SU-DHL-6 (cell line): ENCODE data around the gene GPR137.

Source experiments
- EZH2phosphoT487 ChIP-seq: fragments of 200-600 bp; sonication (generic), shearing (Covaris generic); conservative IDR thresholded peaks from 2 replicates; pipeline ENCODE4 v1.6.1; 2018; ENCODE audit warnings: mild to moderate bottlenecking, antibody characterized with exemption, low read length, moderate library complexity, mixed read lengths
- TF ChIP-seq, protein P1 (sequence below): fragments of 200-600 bp; sonication (generic); IDR thresholded peaks from one replicate; pipeline ENCODE4 v1.5.1; 2017; ENCODE audit warnings: antibody characterized with exemption, mild to moderate bottlenecking, low read length, moderate library complexity; ENCODE audit not compliant: insufficient read depth, poor library complexity, severe bottlenecking

GRCh38 chr11:64306876-64307622 is 21.4 kb downstream of the GPR137 start:
- TF ChIP-seq, protein P1, sequence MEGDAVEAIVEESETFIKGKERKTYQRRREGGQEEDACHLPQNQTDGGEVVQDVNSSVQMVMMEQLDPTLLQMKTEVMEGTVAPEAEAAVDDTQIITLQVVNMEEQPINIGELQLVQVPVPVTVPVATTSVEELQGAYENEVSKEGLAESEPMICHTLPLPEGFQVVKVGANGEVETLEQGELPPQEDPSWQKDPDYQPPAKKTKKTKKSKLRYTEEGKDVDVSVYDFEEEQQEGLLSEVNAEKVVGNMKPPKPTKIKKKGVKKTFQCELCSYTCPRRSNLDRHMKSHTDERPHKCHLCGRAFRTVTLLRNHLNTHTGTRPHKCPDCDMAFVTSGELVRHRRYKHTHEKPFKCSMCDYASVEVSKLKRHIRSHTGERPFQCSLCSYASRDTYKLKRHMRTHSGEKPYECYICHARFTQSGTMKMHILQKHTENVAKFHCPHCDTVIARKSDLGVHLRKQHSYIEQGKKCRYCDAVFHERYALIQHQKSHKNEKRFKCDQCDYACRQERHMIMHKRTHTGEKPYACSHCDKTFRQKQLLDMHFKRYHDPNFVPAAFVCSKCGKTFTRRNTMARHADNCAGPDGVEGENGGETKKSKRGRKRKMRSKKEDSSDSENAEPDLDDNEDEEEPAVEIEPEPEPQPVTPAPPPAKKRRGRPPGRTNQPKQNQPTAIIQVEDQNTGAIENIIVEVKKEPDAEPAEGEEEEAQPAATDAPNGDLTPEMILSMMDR, result no peak
- TF ChIP-seq EZH2phosphoT487, result no peak
